Panc1 (cell line): ENCODE data around the gene ERC2. TPM values are rescaled to one million over a fixed set of nuclear protein-coding genes. Genes with fewer than 3 reads are reported as not detected.

Experiments used
- ATAC-seq: fragments of 200-7000 bp; cut with Tn5 transposase; 2 replicates; pipeline ENCODE4 v1.9.1; 2020; ENCODE audit warnings: mild to moderate bottlenecking, moderate library complexity
- BruUV-seq: library from RNA; stranded (reverse); fragments of 400-500 nt; replicated peaks from 2 replicates; lab custom pipeline; 2021; lab: Mats Ljungman, UMichigan
- CTCF ChIA-PET: fragments of 300-600 bp; sonication (Branson Sonifier 250); formaldehyde crosslinking; loops from one replicate; lab custom pipeline; 2022; ENCODE audit warnings: antibody characterized with exemption; lab: Charles Lee
- POLR2A ChIA-PET: fragments of 300-600 bp; sonication (Branson Sonifier 250); formaldehyde crosslinking; loops from one replicate; lab custom pipeline; 2022; ENCODE audit warnings: antibody characterized with exemption; lab: Charles Lee
- DNase-seq: peaks from one replicate; pipeline ENCODE4 v3.0.0-alpha.2; 2010; ENCODE audit warnings: low read depth, low spot score
- H3K27ac ChIP-seq: 2 replicates; pipeline ENCODE4 v1.5.1; 2011; ENCODE audit warnings: mild to moderate bottlenecking, low read length, inconsistent platforms
- H3K27me3 ChIP-seq: fragments of 200-500 bp; sonication (Bioruptor generic); 2 replicates; pipeline ENCODE4 v1.6.0; 2014; ENCODE audit warnings: low read length, inconsistent platforms; ENCODE audit not compliant: control insufficient read depth, insufficient read depth
- H3K36me3 ChIP-seq: fragments of 200-500 bp; sonication (Bioruptor generic); 2 replicates; pipeline ENCODE4 v1.5.1; 2014; ENCODE audit warnings: inconsistent platforms, mild to moderate bottlenecking, low read length, moderate library complexity; ENCODE audit not compliant: control insufficient read depth, insufficient read depth
- H3K4me1 ChIP-seq: 2 replicates; pipeline ENCODE4 v1.5.1; 2011; ENCODE audit warnings: inconsistent platforms, mild to moderate bottlenecking, low read length, moderate library complexity; ENCODE audit not compliant: control insufficient read depth, insufficient read depth
- H3K4me3 ChIP-seq, 2 experiments: 2 replicates each; pipeline ENCODE4 v1.5.1; 2011 to 2012; ENCODE audit warnings: low read depth in 2 of 2, low read length in 2 of 2, mild to moderate bottlenecking in 2 of 2, inconsistent platforms in 1 of 2, moderate library complexity in 1 of 2
- H3K9me3 ChIP-seq: fragments of 200-500 bp; sonication (Bioruptor generic); 2 replicates; pipeline ENCODE4 v1.5.1; 2014; ENCODE audit warnings: low read depth, mild to moderate bottlenecking, inconsistent platforms, low read length, moderate library complexity; ENCODE audit not compliant: control insufficient read depth, insufficient read depth
- POLR2AphosphoS5 ChIP-seq: IDR thresholded peaks from 2 replicates; pipeline ENCODE4 v1.6.1; 2012; ENCODE audit warnings: mild to moderate bottlenecking, low read depth, low read length, moderate library complexity
- REST ChIP-seq, 2 experiments: IDR thresholded peaks; 2 replicates each; pipeline ENCODE4 v1.6.1; 2011 to 2012; ENCODE audit warnings: low read depth in 2 of 2, control low read depth in 1 of 2, low read length in 1 of 2, mild to moderate bottlenecking in 1 of 2, moderate library complexity in 1 of 2; ENCODE audit not compliant: insufficient read depth in 1 of 2
- SIN3A ChIP-seq: IDR thresholded peaks from 2 replicates; pipeline ENCODE4 v1.6.1; 2012; ENCODE audit warnings: low read depth, mild to moderate bottlenecking, low read length, moderate library complexity, borderline replicate concordance; ENCODE audit not compliant: insufficient read depth
- TCF7L2 ChIP-seq: IDR thresholded peaks from 2 replicates; pipeline ENCODE4 v1.6.1; 2011; ENCODE audit warnings: mild to moderate bottlenecking, low read depth, low read length, inconsistent platforms
- in situ Hi-C: cut with HindIII; loops from 2 replicates; pipeline ENCODE4 v1.10.0; 2016; ENCODE audit warnings: low sequenced_read_pairs, low pct_unique_long_range_greater_than_20kb
- intact Hi-C: fragments of 100-400 bp; cut with micrococcal nuclease; formaldehyde crosslinking; loops from one replicate; pipeline ENCODE4 v1.10.0; 2022; ENCODE audit not compliant: unreplicated experiment
- total RNA-seq: library from RNA; stranded (reverse); gene quantifications from one replicate; pipeline ENCODE4 v1.2.1, GENCODE V29; 2021; ENCODE audit not compliant: unreplicated experiment
- TF ChIP-seq, protein P1 (sequence below): fragments of 450-650 bp; IDR thresholded peaks from 2 replicates; pipeline ENCODE4 v1.5.1; 2017; ENCODE audit warnings: mild to moderate bottlenecking

The ERC2 gene
- total RNA-seq, 1 experiment from 2014 or later, result 0.33 TPM

DNA sequence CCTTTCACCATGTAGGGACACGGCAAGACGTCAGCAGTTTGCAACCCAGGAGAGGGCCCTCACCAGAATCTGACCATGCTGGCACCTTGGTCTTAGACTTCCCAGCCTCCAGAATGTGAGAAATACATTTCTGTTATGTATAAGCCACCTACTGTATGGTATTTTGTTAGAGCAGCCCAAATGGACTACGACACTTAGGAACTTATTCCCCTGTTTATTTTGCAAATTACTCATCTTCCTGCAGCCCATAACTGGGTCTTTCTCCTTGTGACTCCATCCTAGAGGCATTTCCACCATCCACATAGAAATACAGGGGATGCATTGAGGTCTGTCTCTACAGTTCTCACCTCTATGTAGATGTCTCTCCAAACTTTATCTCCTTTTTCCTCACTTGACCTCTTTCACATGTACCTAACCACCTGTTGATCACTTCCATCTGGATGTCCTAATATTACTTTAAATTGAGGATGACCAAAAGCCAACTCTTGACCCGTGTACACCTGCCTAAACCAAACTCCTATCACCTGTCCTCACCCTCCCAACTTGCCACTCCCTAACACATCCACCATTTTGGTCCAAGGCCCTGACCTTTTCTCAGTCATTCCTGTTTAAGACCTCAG is 575.1 kb downstream of the ERC2 start:
- POLR2A ChIA-PET, result no interaction called here
- no peak overlapping the region for H3K4me3 ChIP-seq
- ATAC-seq (no peak), DNase-seq (no peak)
- BruUV-seq, result no TSS peak
- in situ Hi-C loops (no loop called here), intact Hi-C loops (no loop called here)
- TF ChIP-seq REST (IDR thresholded peaks at IDR 0.05; ENCODE audit: insufficient read depth in 1 of 2, low read depth in 2 of 2, low read length in 1 of 2) (no peak), TCF7L2 (no peak), POLR2AphosphoS5 (no peak), SIN3A (no peak)
- TF ChIP-seq, protein P1, sequence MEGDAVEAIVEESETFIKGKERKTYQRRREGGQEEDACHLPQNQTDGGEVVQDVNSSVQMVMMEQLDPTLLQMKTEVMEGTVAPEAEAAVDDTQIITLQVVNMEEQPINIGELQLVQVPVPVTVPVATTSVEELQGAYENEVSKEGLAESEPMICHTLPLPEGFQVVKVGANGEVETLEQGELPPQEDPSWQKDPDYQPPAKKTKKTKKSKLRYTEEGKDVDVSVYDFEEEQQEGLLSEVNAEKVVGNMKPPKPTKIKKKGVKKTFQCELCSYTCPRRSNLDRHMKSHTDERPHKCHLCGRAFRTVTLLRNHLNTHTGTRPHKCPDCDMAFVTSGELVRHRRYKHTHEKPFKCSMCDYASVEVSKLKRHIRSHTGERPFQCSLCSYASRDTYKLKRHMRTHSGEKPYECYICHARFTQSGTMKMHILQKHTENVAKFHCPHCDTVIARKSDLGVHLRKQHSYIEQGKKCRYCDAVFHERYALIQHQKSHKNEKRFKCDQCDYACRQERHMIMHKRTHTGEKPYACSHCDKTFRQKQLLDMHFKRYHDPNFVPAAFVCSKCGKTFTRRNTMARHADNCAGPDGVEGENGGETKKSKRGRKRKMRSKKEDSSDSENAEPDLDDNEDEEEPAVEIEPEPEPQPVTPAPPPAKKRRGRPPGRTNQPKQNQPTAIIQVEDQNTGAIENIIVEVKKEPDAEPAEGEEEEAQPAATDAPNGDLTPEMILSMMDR, result no peak
- H3K27ac ChIP-seq, result no peak overlapping the region
- H3K4me1 ChIP-seq, result no peaks in the 10 kb centered on the region
- no peaks in the 10 kb centered on the region for H3K9me3 ChIP-seq
- H3K36me3 ChIP-seq, result no peaks in the 10 kb centered on the region
- no peaks in the 10 kb centered on the region for H3K27me3 ChIP-seq
- CTCF ChIA-PET, result no interaction called here

DNA sequence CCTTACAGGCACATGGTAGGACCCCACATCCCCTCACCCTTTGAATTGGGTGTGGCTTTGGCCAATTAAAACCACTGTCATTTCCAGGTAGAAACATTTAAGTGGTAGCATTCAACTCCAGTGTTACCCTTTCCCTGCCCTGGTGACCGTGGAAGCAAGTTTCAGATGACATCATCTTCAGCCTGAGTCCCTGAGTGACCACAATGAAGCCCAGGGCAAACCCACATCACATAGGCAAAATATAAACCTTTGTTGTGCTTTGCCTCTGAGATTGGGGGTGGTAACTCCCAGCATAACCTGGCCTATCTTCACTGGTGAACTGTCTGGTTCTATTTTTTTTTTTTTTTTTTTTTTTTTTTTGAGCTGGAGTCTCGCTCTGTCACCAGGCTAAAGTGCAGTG is 577.2 kb downstream of the ERC2 start:
- no TSS peak for BruUV-seq
- intact Hi-C loops, result no loop called here
- in situ Hi-C loops, result no loop called here
- DNase-seq (no peak), ATAC-seq (no peak)
- TF ChIP-seq, protein P1, result no peak
- TF ChIP-seq REST (IDR thresholded peaks at IDR 0.05; ENCODE audit: insufficient read depth in 1 of 2, low read depth in 2 of 2, low read length in 1 of 2) (no peak), TCF7L2 (no peak), SIN3A (no peak), POLR2AphosphoS5 (no peak)
- no peak overlapping the region for H3K27ac ChIP-seq
- ChIA-PET CTCF (no interaction called here), POLR2A (no interaction called here)
- H3K27me3 ChIP-seq, result no peaks in the 10 kb centered on the region
- H3K4me1 ChIP-seq, result no peaks in the 10 kb centered on the region
- H3K36me3 ChIP-seq, result no peaks in the 10 kb centered on the region
- no peaks in the 10 kb centered on the region for H3K9me3 ChIP-seq
- H3K4me3 ChIP-seq, result no peak overlapping the region
